ENCODE data around the gene FMOD.
"Not testable (repeated sequence)": the region's sequence is repeated elsewhere in the genome, so short reads cannot be mapped to it uniquely, and the experiment has no call there.

The FMOD gene

GRCh38 chr1:203316626-203317093 lies 34.3 kb downstream of the FMOD start:
- Histone ChIP-seq H3K27me3 (ENCODE audit: control insufficient read depth, insufficient read depth, low read length) (peaks cover 52% of the 10 kb centered on the region), H3K4me1 (ENCODE audit: control insufficient read depth, insufficient read depth, low read length) (peaks cover 15% of the 10 kb centered on the region), H3K9ac (ENCODE audit: low read length) (no peak overlapping the region), H3K36me3 (ENCODE audit: control insufficient read depth, insufficient read depth, low read length) (no peaks in the 10 kb centered on the region), H3K27ac (ENCODE audit: low read depth, low read length) (no peak overlapping the region), H3K9me3 (ENCODE audit: control insufficient read depth, insufficient read depth, low read depth, low read length) (no peaks in the 10 kb centered on the region), H3K4me3 (ENCODE audit: low read depth, low read length) (no peak overlapping the region)

GRCh38 chr1:203314025-203314759 lies 36.7 kb downstream of the FMOD start:
- H3K27ac ChIP-seq (ENCODE audit: low read depth, low read length); H3K9ac ChIP-seq (ENCODE audit: low read length); H3K36me3 ChIP-seq (ENCODE audit: control insufficient read depth, insufficient read depth, low read length); H3K4me3 ChIP-seq (ENCODE audit: low read depth, low read length); H3K9me3 ChIP-seq (ENCODE audit: control insufficient read depth, insufficient read depth, low read depth, low read length): not testable (repeated sequence)
- H3K27me3 ChIP-seq (ENCODE audit: control insufficient read depth, insufficient read depth, low read length), result peaks cover 61% of the 10 kb centered on the region
- peaks cover 11% of the 10 kb centered on the region; the same call in 1 of the 2 replicates for H3K4me1 ChIP-seq (ENCODE audit: control insufficient read depth, insufficient read depth, low read length)

GRCh38 chr1:203311368-203312301 lies 39.3 kb downstream of the FMOD start:
- Histone ChIP-seq H3K4me1 (ENCODE audit: control insufficient read depth, insufficient read depth, low read length) (peaks cover 28% of the 10 kb centered on the region), H3K4me3 (ENCODE audit: low read depth, low read length) (no peak overlapping the region), H3K36me3 (ENCODE audit: control insufficient read depth, insufficient read depth, low read length) (no peaks in the 10 kb centered on the region), H3K27ac (ENCODE audit: low read depth, low read length) (no peak overlapping the region), H3K27me3 (ENCODE audit: control insufficient read depth, insufficient read depth, low read length) (peaks cover 57% of the 10 kb centered on the region), H3K9me3 (ENCODE audit: control insufficient read depth, insufficient read depth, low read depth, low read length) (no peaks in the 10 kb centered on the region), H3K9ac (ENCODE audit: low read length) (no peak overlapping the region)

GRCh38 chr1:203308923-203309331 lies 42.0 kb downstream of the FMOD start:
- no peak overlapping the region for H3K27ac ChIP-seq (ENCODE audit: low read depth, low read length)
- H3K9ac ChIP-seq (ENCODE audit: low read length), result no peak overlapping the region
- peak overlapping the region; percentile 84; the same call in 1 of the 2 replicates for H3K4me3 ChIP-seq (ENCODE audit: low read depth, low read length)
- H3K27me3 ChIP-seq (ENCODE audit: control insufficient read depth, insufficient read depth, low read length), result peaks cover 75% of the 10 kb centered on the region
- H3K4me1 ChIP-seq (ENCODE audit: control insufficient read depth, insufficient read depth, low read length), result peaks cover 40% of the 10 kb centered on the region
- no peaks in the 10 kb centered on the region for H3K36me3 ChIP-seq (ENCODE audit: control insufficient read depth, insufficient read depth, low read length)
- H3K9me3 ChIP-seq (ENCODE audit: control insufficient read depth, insufficient read depth, low read depth, low read length), result no peaks in the 10 kb centered on the region

- H3K36me3 ChIP-seq (ENCODE audit: control insufficient read depth, insufficient read depth, low read length), result no peaks in the 10 kb centered on the region
- peak overlapping the region; percentile 84 for H3K4me3 ChIP-seq (ENCODE audit: low read depth, low read length)
- peaks cover 80% of the 10 kb centered on the region for H3K27me3 ChIP-seq (ENCODE audit: control insufficient read depth, insufficient read depth, low read length)
- H3K27ac ChIP-seq (ENCODE audit: low read depth, low read length), result no peak overlapping the region
- no peaks in the 10 kb centered on the region for H3K9me3 ChIP-seq (ENCODE audit: control insufficient read depth, insufficient read depth, low read depth, low read length)
- peaks cover 40% of the 10 kb centered on the region for H3K4me1 ChIP-seq (ENCODE audit: control insufficient read depth, insufficient read depth, low read length)
- H3K9ac ChIP-seq (ENCODE audit: low read length), result no peak overlapping the region
Observed at GRCh38 chr1:203308328-203308922, 42.5 kb downstream of the FMOD start.

- Histone ChIP-seq H3K4me3 (ENCODE audit: low read depth, low read length) (peak overlapping the region; percentile 84), H3K36me3 (ENCODE audit: control insufficient read depth, insufficient read depth, low read length) (no peaks in the 10 kb centered on the region), H3K4me1 (ENCODE audit: control insufficient read depth, insufficient read depth, low read length) (peaks cover 40% of the 10 kb centered on the region), H3K27ac (ENCODE audit: low read depth, low read length) (no peak overlapping the region), H3K27me3 (ENCODE audit: control insufficient read depth, insufficient read depth, low read length) (peaks cover 85% of the 10 kb centered on the region), H3K9ac (ENCODE audit: low read length) (no peak overlapping the region), H3K9me3 (ENCODE audit: control insufficient read depth, insufficient read depth, low read depth, low read length) (no peaks in the 10 kb centered on the region)
Observed at GRCh38 chr1:203307641-203308126, 43.2 kb downstream of the FMOD start.

- peaks cover 88% of the 10 kb centered on the region for H3K27me3 ChIP-seq (ENCODE audit: control insufficient read depth, insufficient read depth, low read length)
- peak overlapping the region; percentile 84 for H3K4me3 ChIP-seq (ENCODE audit: low read depth, low read length)
- no peaks in the 10 kb centered on the region for H3K36me3 ChIP-seq (ENCODE audit: control insufficient read depth, insufficient read depth, low read length)
- no peaks in the 10 kb centered on the region for H3K9me3 ChIP-seq (ENCODE audit: control insufficient read depth, insufficient read depth, low read depth, low read length)
- H3K9ac ChIP-seq (ENCODE audit: low read length), result peak overlapping the region; percentile 80
- H3K27ac ChIP-seq (ENCODE audit: low read depth, low read length), result no peak overlapping the region
- H3K4me1 ChIP-seq (ENCODE audit: control insufficient read depth, insufficient read depth, low read length), result peaks cover 40% of the 10 kb centered on the region
Observed at GRCh38 chr1:203306965-203307541, 43.9 kb downstream of the FMOD start.

- H3K9ac ChIP-seq (ENCODE audit: low read length), result peak overlapping the region; percentile 80
- H3K4me1 ChIP-seq (ENCODE audit: control insufficient read depth, insufficient read depth, low read length), result peaks cover 35% of the 10 kb centered on the region
- H3K36me3 ChIP-seq (ENCODE audit: control insufficient read depth, insufficient read depth, low read length), result no peaks in the 10 kb centered on the region
- peak overlapping the region; percentile 84 for H3K4me3 ChIP-seq (ENCODE audit: low read depth, low read length)
- no peaks in the 10 kb centered on the region for H3K9me3 ChIP-seq (ENCODE audit: control insufficient read depth, insufficient read depth, low read depth, low read length)
- H3K27ac ChIP-seq (ENCODE audit: low read depth, low read length), result no peak overlapping the region
- H3K27me3 ChIP-seq (ENCODE audit: control insufficient read depth, insufficient read depth, low read length), result peaks cover 84% of the 10 kb centered on the region
Observed at GRCh38 chr1:203306089-203306964, 44.6 kb downstream of the FMOD start.

GRCh38 chr1:203305809-203306088 lies 45.2 kb downstream of the FMOD start:
- H3K9ac ChIP-seq (ENCODE audit: low read length), result peak overlapping the region; percentile 80
- H3K9me3 ChIP-seq (ENCODE audit: control insufficient read depth, insufficient read depth, low read depth, low read length), result no peaks in the 10 kb centered on the region
- peaks cover 84% of the 10 kb centered on the region for H3K27me3 ChIP-seq (ENCODE audit: control insufficient read depth, insufficient read depth, low read length)
- H3K36me3 ChIP-seq (ENCODE audit: control insufficient read depth, insufficient read depth, low read length), result no peaks in the 10 kb centered on the region
- no peak overlapping the region; the same call in 1 of the 2 replicates for H3K27ac ChIP-seq (ENCODE audit: low read depth, low read length)
- peaks cover 35% of the 10 kb centered on the region for H3K4me1 ChIP-seq (ENCODE audit: control insufficient read depth, insufficient read depth, low read length)
- H3K4me3 ChIP-seq (ENCODE audit: low read depth, low read length), result peak overlapping the region; percentile 84
